Smooth muscle cell (in vitro differentiated cells): ENCODE results near the gene STARD10. TPM values are rescaled to one million over a fixed set of nuclear protein-coding genes. Genes with fewer than 3 reads are reported as not detected.

Experiments used
- DNase-seq: peaks from one replicate; lab custom pipeline; 2025; ENCODE audit not compliant: unreplicated experiment; lab: John Stamatoyannopoulos, UW
- H2AFZ ChIP-seq: fragments of 200-600 bp; sonication (generic); 2 replicates; pipeline ENCODE4 v1.6.0; 2016; ENCODE audit warnings: antibody characterized with exemption, low read depth, mild to moderate bottlenecking
- H3F3A ChIP-seq: fragments of 200-600 bp; sonication (generic); 2 replicates; pipeline ENCODE4 v1.6.0; 2017; ENCODE audit warnings: antibody characterized with exemption, low read depth
- H3K27ac ChIP-seq: fragments of 200-600 bp; sonication (generic); 2 replicates; pipeline ENCODE4 v1.5.1; 2016; ENCODE audit warnings: low read depth, mild to moderate bottlenecking
- H3K27me3 ChIP-seq: fragments of 200-600 bp; sonication (generic); 2 replicates; pipeline ENCODE4 v1.6.1; 2016; ENCODE audit warnings: low read depth, mild to moderate bottlenecking
- H3K36me3 ChIP-seq: fragments of 200-600 bp; sonication (generic); 2 replicates; pipeline ENCODE4 v1.5.1; 2016; ENCODE audit warnings: low read depth
- H3K4me1 ChIP-seq: fragments of 200-600 bp; sonication (generic); 2 replicates; pipeline ENCODE4 v1.5.1; 2016; ENCODE audit warnings: low read depth
- H3K4me2 ChIP-seq: fragments of 200-600 bp; sonication (generic); 2 replicates; pipeline ENCODE4 v1.6.0; 2016; ENCODE audit warnings: mild to moderate bottlenecking
- H3K4me3 ChIP-seq: fragments of 200-600 bp; sonication (generic); 2 replicates; pipeline ENCODE4 v1.5.1; 2016; ENCODE audit warnings: mild to moderate bottlenecking
- H3K79me2 ChIP-seq: fragments of 200-600 bp; sonication (generic); 2 replicates; pipeline ENCODE4 v1.6.0; 2016; ENCODE audit warnings: low read depth, mild to moderate bottlenecking
- H3K9ac ChIP-seq: fragments of 200-600 bp; sonication (generic); 2 replicates; pipeline ENCODE4 v1.6.0; 2016; ENCODE audit warnings: low read depth
- H3K9me3 ChIP-seq: fragments of 200-600 bp; sonication (generic); replicated peaks from 2 replicates; pipeline ENCODE4 v1.5.1; 2016; ENCODE audit warnings: low read depth
- H4K20me1 ChIP-seq: fragments of 200-600 bp; sonication (generic); 2 replicates; pipeline ENCODE4 v1.6.0; 2016; ENCODE audit warnings: low read depth
- CTCF ChIP-seq: fragments of 200-600 bp; sonication (generic); IDR thresholded peaks from 2 replicates; pipeline ENCODE4 v1.5.1; 2017; ENCODE audit warnings: borderline replicate concordance, mild to moderate bottlenecking, antibody characterized with exemption; ENCODE audit not compliant: insufficient read depth, poor library complexity, severe bottlenecking
- WGBS: methylation state at CpG from one replicate; pipeline ENCODE4 v1.1.7; 2016; ENCODE audit warnings: low lambda C conversion rate; 5-methylcytosine and 5-hydroxymethylcytosine counted together
- polyA plus RNA-seq: library from polyadenylated mRNA; unstranded; fragments of >200 nt; fragmentation: Nextera tagmentation; extraction: Ambion mirVana; gene quantifications from 2 replicates; pipeline ENCODE4 v1.2.1, GENCODE V29; 2016
- total RNA-seq: library from RNA; depleted of rRNA; stranded (reverse); fragments of >200 nt; gene quantifications from 2 replicates; pipeline ENCODE4 v1.2.3, GENCODE V29; 2014

The STARD10 gene
- total and polyA plus RNA-seq, 2 experiments from 2014 or later = 87.7 to 130 TPM

GRCh38 chr11:72759468-72759985 is 34.3 kb downstream of the STARD10 start:
- Histone ChIP-seq H3K79me2 (peaks cover 4% of the 10 kb centered on the region), H3K4me1 (no peaks in the 10 kb centered on the region), H3K4me3 (no peak overlapping the region), H3K9me3 (no peaks in the 10 kb centered on the region), H3K36me3 (no peaks in the 10 kb centered on the region), H3K27ac (peak overlapping the region; percentile 75), H3F3A (no peaks in the 10 kb centered on the region), H3K27me3 (no peaks in the 10 kb centered on the region), H3K9ac (no peak overlapping the region), H2AFZ (no peak overlapping the region), H4K20me1 (no peaks in the 10 kb centered on the region), H3K4me2 (no peak overlapping the region)
- 94% methylated on average over 8 of the region's 8 CpGs for WGBS
- TF ChIP-seq CTCF = no peak
- no peak for DNase-seq

DNA sequence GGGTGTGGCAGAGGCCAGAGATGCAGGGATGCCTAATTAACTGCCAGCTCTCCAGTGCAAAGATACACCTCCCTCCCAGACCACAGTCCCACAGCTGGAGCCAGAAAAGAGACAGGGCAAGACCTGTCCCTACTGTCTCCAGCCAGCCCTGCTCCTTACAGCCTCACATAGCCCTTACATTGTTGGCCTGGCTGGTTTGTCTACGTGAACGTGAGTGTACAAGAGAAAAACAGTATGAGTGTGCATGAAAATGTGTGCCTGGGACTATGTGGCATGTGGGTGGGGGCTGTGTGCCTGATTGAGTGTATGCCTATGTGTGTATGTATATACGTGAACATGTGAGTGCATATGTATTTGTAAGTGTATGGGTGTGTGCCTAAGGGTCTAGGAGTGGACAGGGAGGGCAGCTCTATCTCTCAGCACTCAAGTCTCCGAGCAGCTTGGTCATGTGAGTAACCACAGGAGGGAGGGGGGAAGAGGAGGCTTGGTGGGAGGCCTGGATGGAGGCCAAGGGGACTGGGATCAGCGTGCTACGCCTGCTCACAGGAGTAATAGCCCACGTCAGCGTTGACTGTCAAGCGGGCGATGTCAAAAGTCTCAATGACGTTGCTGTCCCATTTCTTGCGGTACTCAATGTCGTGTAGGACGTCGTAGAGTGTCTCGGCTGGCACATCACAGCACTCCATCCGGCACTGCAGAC is 35.0 kb downstream of the STARD10 start:
- no peak for DNase-seq
- no peak overlapping the region for H3K4me3 ChIP-seq
- no peaks in the 10 kb centered on the region for H3K9me3 ChIP-seq
- H2AFZ ChIP-seq = no peak overlapping the region
- no peak for TF ChIP-seq CTCF
- H3F3A ChIP-seq = no peaks in the 10 kb centered on the region
- no peaks in the 10 kb centered on the region for H4K20me1 ChIP-seq
- no peaks in the 10 kb centered on the region for H3K4me1 ChIP-seq
- H3K27me3 ChIP-seq = no peaks in the 10 kb centered on the region
- peak overlapping the region; percentile 38 for H3K9ac ChIP-seq
- peak overlapping the region; percentile 75 for H3K27ac ChIP-seq
- no peaks in the 10 kb centered on the region for H3K36me3 ChIP-seq
- WGBS = 79% methylated on average over 17 of the region's 17 CpGs
- no peak overlapping the region for H3K4me2 ChIP-seq
- peaks cover 4% of the 10 kb centered on the region for H3K79me2 ChIP-seq

DNA sequence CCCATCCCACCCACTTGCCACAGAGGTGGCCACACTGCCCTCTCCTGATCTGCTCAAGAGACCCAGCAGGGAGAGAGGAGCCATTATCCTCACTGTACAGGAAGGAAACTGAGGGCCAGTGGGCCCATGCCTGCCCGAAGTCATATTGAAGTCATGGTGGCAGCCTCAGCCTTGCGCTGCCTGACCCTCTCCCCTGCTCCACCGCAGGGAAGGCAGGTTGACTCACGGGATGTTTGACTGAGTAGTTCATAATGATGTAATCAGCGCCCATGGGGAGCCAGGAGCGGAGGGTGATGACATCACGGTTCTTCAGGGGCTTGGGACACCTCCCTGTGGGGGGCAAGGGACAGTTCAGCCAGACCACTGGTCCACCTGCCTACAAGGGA is 35.5 kb downstream of the STARD10 start:
- no peak overlapping the region for H3K4me2 ChIP-seq
- H2AFZ ChIP-seq = no peak overlapping the region
- no peaks in the 10 kb centered on the region for H3K36me3 ChIP-seq
- 85% methylated on average over 7 of the region's 7 CpGs for WGBS
- no peaks in the 10 kb centered on the region for H3K27me3 ChIP-seq
- DNase-seq = no peak
- H3K9me3 ChIP-seq = no peaks in the 10 kb centered on the region
- no peaks in the 10 kb centered on the region for H3K4me1 ChIP-seq
- no peak for TF ChIP-seq CTCF
- no peak overlapping the region for H3K4me3 ChIP-seq
- no peak overlapping the region for H3K9ac ChIP-seq
- peak overlapping the region; percentile 75 for H3K27ac ChIP-seq
- H3K79me2 ChIP-seq = peaks cover 4% of the 10 kb centered on the region
- H3F3A ChIP-seq = no peaks in the 10 kb centered on the region
- H4K20me1 ChIP-seq = no peaks in the 10 kb centered on the region
